Lower lobe of right lung (tissue), 2 donors: Measurements from ENCODE around the gene ZSWIM4. TPM values are rescaled to one million over a fixed set of nuclear protein-coding genes. Genes with fewer than 3 reads are reported as not detected.

Experiments
- ATAC-seq, 2 donors: fragments of 200-7000 bp; cut with Tn5 transposase; one replicate each; pipeline ENCODE4 v1.9.1; 2020 to 2022; ENCODE audit warnings: mild to moderate bottlenecking in 2 of 2, moderate library complexity in 2 of 2
- DNase-seq: peaks from one replicate; pipeline ENCODE4 v3.0.0-alpha.2; 2020
- H3K27ac ChIP-seq: fragments of 200-600 bp; one replicate; pipeline ENCODE4 v1.8.0; 2022
- H3K27me3 ChIP-seq: fragments of 200-600 bp; one replicate; pipeline ENCODE4 v1.8.0; 2022; ENCODE audit warnings: low read depth
- H3K36me3 ChIP-seq: fragments of 200-600 bp; one replicate; pipeline ENCODE4 v1.8.0; 2022; ENCODE audit warnings: mild to moderate bottlenecking
- H3K4me1 ChIP-seq: fragments of 200-600 bp; one replicate; pipeline ENCODE4 v1.8.0; 2022
- H3K4me3 ChIP-seq: fragments of 200-600 bp; one replicate; pipeline ENCODE4 v1.8.0; 2022; ENCODE audit warnings: mild to moderate bottlenecking
- H3K9me3 ChIP-seq: fragments of 200-600 bp; one replicate; pipeline ENCODE4 v1.8.0; 2022
- CTCF ChIP-seq: fragments of 200-600 bp; IDR thresholded peaks from one replicate; pipeline ENCODE4 v1.8.0; 2022; ENCODE audit warnings: antibody characterized with exemption, mild to moderate bottlenecking
- intact Hi-C: fragments of 100-400 bp; cut with DNase I; formaldehyde crosslinking; loops from one replicate; pipeline ENCODE4 v1.11.0; 2022
- total RNA-seq: library from RNA; stranded (reverse); fragmentation: NEBNext Ultra II Directional; extraction: Animal tissue kit (Norgen Biotek cat#: 25700); gene quantifications from one replicate; pipeline ENCODE4 v1.2.1, GENCODE V29; 2021
- donor health status: DM: no; HTN: yes; CAD: no; lungs with severe emphysema.

The ZSWIM4 gene
- total RNA-seq, 1 donor from 2014 or later: 7.4 TPM

GRCh38 chr19:13817018-13817614, 21.9 kb downstream of the ZSWIM4 start:
- Histone ChIP-seq H3K36me3 (peaks cover 49% of the 10 kb centered on the region), H3K27me3 (no peaks in the 10 kb centered on the region), H3K9me3 (no peaks in the 10 kb centered on the region), H3K27ac (peak overlapping the region; percentile 27), H3K4me1 (peaks cover under 1% of the 10 kb centered on the region), H3K4me3 (peak overlapping the region; percentile 45)
- intact Hi-C loops: no loop called here
- TF ChIP-seq CTCF: no peak
- peak; percentile 81 to 82 for ATAC-seq
- DNase-seq: peak; percentile 77

DNA sequence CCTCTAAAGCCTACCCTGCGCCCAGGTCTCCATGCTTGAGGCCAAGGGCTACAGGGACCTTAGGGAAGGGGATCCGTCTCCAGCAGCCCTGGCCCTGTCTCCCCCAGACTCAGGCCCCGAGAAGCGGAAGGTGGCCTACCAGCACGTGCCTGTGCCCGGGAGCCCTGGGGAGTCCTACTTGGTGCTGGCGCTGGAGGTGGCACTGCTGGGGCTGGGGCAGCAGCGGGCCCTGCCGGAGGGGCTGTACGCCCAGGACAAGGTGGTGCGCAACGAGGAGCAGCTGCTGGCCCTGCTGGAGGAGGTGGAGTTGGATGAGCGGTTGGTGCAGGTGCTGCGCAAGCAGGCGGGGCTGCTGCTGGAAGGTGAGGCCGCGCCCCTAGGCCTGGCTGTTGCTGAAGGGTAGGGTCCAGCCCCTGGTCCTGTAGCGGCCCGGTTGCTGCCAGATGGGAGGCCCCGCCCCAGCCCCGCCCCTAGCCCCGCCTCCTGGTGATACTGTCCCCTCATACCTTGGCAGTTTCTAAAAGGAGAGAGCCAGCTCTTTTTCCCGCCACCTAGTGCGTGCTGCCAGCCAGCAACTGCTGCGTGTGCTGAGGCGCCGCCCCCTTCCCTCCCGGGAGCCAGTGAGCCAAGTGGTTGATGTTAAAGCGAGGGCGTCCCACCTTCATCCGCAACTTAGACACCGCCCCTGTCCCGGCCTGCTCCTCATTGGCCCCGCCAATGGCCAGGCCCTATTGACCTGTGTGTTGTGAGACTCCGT, 22.6 kb downstream of the ZSWIM4 start:
- peak overlapping the region; percentile 27 for H3K27ac ChIP-seq
- H3K9me3 ChIP-seq: no peaks in the 10 kb centered on the region
- peak overlapping the region; percentile 45 for H3K4me3 ChIP-seq
- H3K4me1 ChIP-seq: peaks cover 7% of the 10 kb centered on the region
- DNase-seq: peak; percentile 89
- no peak for TF ChIP-seq CTCF
- peaks cover 47% of the 10 kb centered on the region for H3K36me3 ChIP-seq
- intact Hi-C loops: no loop called here
- no peaks in the 10 kb centered on the region for H3K27me3 ChIP-seq
- peak; percentile 91 for ATAC-seq

- Histone ChIP-seq H3K27ac (no peak overlapping the region), H3K27me3 (no peaks in the 10 kb centered on the region), H3K4me3 (no peak overlapping the region), H3K9me3 (no peaks in the 10 kb centered on the region), H3K36me3 (peaks cover 43% of the 10 kb centered on the region), H3K4me1 (peaks cover 11% of the 10 kb centered on the region)
- intact Hi-C loops: no loop called here
- TF ChIP-seq CTCF: no peak
- ATAC-seq (no peak), DNase-seq (no peak)
These were observed 24.0 kb downstream of the ZSWIM4 start for GRCh38 chr19:13819238-13819637.

GRCh38 chr19:13821292-13821691, 26.0 kb downstream of the ZSWIM4 start:
- TF ChIP-seq CTCF: no peak
- Histone ChIP-seq H3K27ac (no peak overlapping the region), H3K9me3 (no peaks in the 10 kb centered on the region), H3K36me3 (peaks cover 32% of the 10 kb centered on the region), H3K4me1 (peaks cover 11% of the 10 kb centered on the region), H3K4me3 (no peak overlapping the region), H3K27me3 (no peaks in the 10 kb centered on the region)
- no peak for DNase-seq
- intact Hi-C loops: no loop called here
- no peak for ATAC-seq

- Histone ChIP-seq H3K27me3 (no peaks in the 10 kb centered on the region), H3K4me3 (no peak overlapping the region), H3K36me3 (peaks cover 37% of the 10 kb centered on the region), H3K9me3 (no peaks in the 10 kb centered on the region), H3K4me1 (peaks cover 11% of the 10 kb centered on the region), H3K27ac (no peak overlapping the region)
- DNase-seq: no peak
- intact Hi-C loops: no loop called here
- no peak for ATAC-seq
- TF ChIP-seq CTCF: no peak
These were observed 28.0 kb downstream of the ZSWIM4 start for GRCh38 chr19:13823256-13823655.
